Esophagus squamous epithelium (tissue), 5 donors: ENCODE measurements around the gene STIMATE. TPM values are rescaled to one million over a fixed set of nuclear protein-coding genes. Genes with fewer than 3 reads are reported as not detected.
A peak's percentile ranks its signal among the peaks of the same experiment; 100 is the strongest.

Source experiments
- DNase-seq: peaks from one replicate; lab custom pipeline; 2025; lab: John Stamatoyannopoulos, UW
- H3K27ac ChIP-seq, 4 donors: fragments of 200-600 bp; sonication (generic); one replicate each; pipeline ENCODE4 v1.5.1; 2016 to 2019; ENCODE audit warnings: mild to moderate bottlenecking in 1 of 4
- H3K27me3 ChIP-seq, 4 donors: fragments of 200-600 bp; sonication (generic); 1 replicate in 3 of 4; 2 replicates in 1 of 4; pipeline versions ENCODE4 v1.5.1 to v1.6.0; 2017 to 2021; ENCODE audit warnings: antibody characterized with exemption in 1 of 4
- H3K36me3 ChIP-seq, 3 donors: fragments of 200-600 bp; sonication (generic); one replicate each; pipeline ENCODE4 v1.5.1; 2016 to 2019
- H3K4me1 ChIP-seq, 3 donors: fragments of 200-600 bp; sonication (generic); one replicate each; pipeline ENCODE4 v1.5.1; 2017 to 2019
- H3K4me3 ChIP-seq, 4 donors: fragments of 200-600 bp; sonication (generic); 1 replicate in 3 of 4; 2 replicates in 1 of 4; pipeline ENCODE4 v1.5.1; 2016 to 2019; ENCODE audit warnings: mild to moderate bottlenecking in 2 of 4, moderate library complexity in 1 of 4
- H3K9me3 ChIP-seq, 3 donors: fragments of 200-600 bp; sonication (generic); one replicate each; pipeline ENCODE4 v1.5.1; 2016 to 2019
- CTCF ChIP-seq, 6 experiments: fragments of 450-650 bp in 4 of 6; fragments of 200-600 bp in 2 of 6; sonication (generic) in 2 of 6; IDR thresholded peaks; one replicate each; pipeline ENCODE4 v1.5.1; 2016 to 2019; ENCODE audit warnings: antibody characterized with exemption in 6 of 6, mild to moderate bottlenecking in 4 of 6, moderate library complexity in 4 of 6
- POLR2A ChIP-seq, 4 donors: fragments of 450-650 bp; IDR thresholded peaks; one replicate each; pipeline ENCODE4 v1.6.1; 2017; ENCODE audit warnings: antibody characterized with exemption in 4 of 4, mild to moderate bottlenecking in 4 of 4, moderate library complexity in 3 of 4
- WGBS, 2 donors: methylation state at CpG; one replicate each; pipeline ENCODE4 v1.1.5; 2018; 5-methylcytosine and 5-hydroxymethylcytosine counted together
- intact Hi-C: fragments of 100-400 bp; cut with DNase I; formaldehyde crosslinking; loops from one replicate; pipeline ENCODE4 v1.15.0; 2022
- total RNA-seq, 4 donors: library from RNA; depleted of rRNA; stranded (reverse); fragments of >200 nt; gene quantifications; one replicate each; pipeline ENCODE4 v1.1.0, GENCODE V29; 2016
- donor health status: DM: yes; HTN: yes; CAD: no.

Gene STIMATE
- total RNA-seq, 4 donors from 2014 or later = 7.0 to 14.7 (median 12.4) TPM

- WGBS, 2 donors = 34 to 35% methylated on average over 6 of the region's 6 CpGs
- H3K27ac ChIP-seq = peak overlapping the region; percentile 31 to 92 (median 78)
- no peaks in the 10 kb centered on the region for H3K27me3 ChIP-seq
- intact Hi-C loops = no loop called here
- peaks cover 0 to 60% (median 6%) of the 10 kb centered on the region in 3 donors for H3K36me3 ChIP-seq
- H3K9me3 ChIP-seq = no peaks in the 10 kb centered on the region
- DNase-seq = no peak
- H3K4me3 ChIP-seq = no peak overlapping the region
- peaks cover 0 to 67% (median 37%) of the 10 kb centered on the region in 3 donors for H3K4me1 ChIP-seq
- no peak for TF ChIP-seq POLR2A (IDR thresholded peaks at IDR 0.05)
- TF ChIP-seq CTCF (IDR thresholded peaks at IDR 0.05) = no peak
Observed at GRCh38 chr3:52845157-52845556, 52.2 kb downstream of the STIMATE start.

GRCh38 chr3:52844290-52844975, 52.9 kb downstream of the STIMATE start:
- H3K4me3 ChIP-seq = no peak overlapping the region
- no peaks in the 10 kb centered on the region for H3K9me3 ChIP-seq
- TF ChIP-seq CTCF (IDR thresholded peaks at IDR 0.05) (no peak), POLR2A (IDR thresholded peaks at IDR 0.05) (no peak)
- no peaks in the 10 kb centered on the region for H3K27me3 ChIP-seq
- peak overlapping the region; percentile 46 to 92 (median 78) for H3K27ac ChIP-seq
- DNase-seq = no peak
- 76 to 81% methylated on average over 15 to 18 of the region's 18 CpGs for WGBS, 2 donors
- H3K36me3 ChIP-seq = peaks cover 0 to 56% (median under 1%) of the 10 kb centered on the region in 3 donors
- intact Hi-C loops = no loop called here
- H3K4me1 ChIP-seq = peaks cover 0 to 67% (median 37%) of the 10 kb centered on the region in 3 donors

- peaks cover 0 to 56% (median 0%) of the 10 kb centered on the region in 3 donors for H3K36me3 ChIP-seq
- H3K4me3 ChIP-seq = no peak overlapping the region
- intact Hi-C loops = no loop called here
- peaks cover 0 to 64% (median 37%) of the 10 kb centered on the region in 3 donors for H3K4me1 ChIP-seq
- WGBS, 2 donors = 100% methylated on average over 1 of the region's 2 CpGs
- TF ChIP-seq CTCF (IDR thresholded peaks at IDR 0.05) (no peak), POLR2A (IDR thresholded peaks at IDR 0.05) (no peak)
- H3K9me3 ChIP-seq = no peaks in the 10 kb centered on the region
- H3K27me3 ChIP-seq = no peaks in the 10 kb centered on the region
- peak overlapping the region; percentile 46 to 92 (median 78) for H3K27ac ChIP-seq
- DNase-seq = no peak
Observed at GRCh38 chr3:52843881-52844280, 53.5 kb downstream of the STIMATE start.

- Histone ChIP-seq H3K27me3 (no peaks in the 10 kb centered on the region), H3K36me3 (peaks cover 0 to 54% (median 0%) of the 10 kb centered on the region in 3 donors), H3K9me3 (no peaks in the 10 kb centered on the region), H3K4me3 (no peak overlapping the region), H3K27ac (peak overlapping the region; percentile 46 to 92 (median 78)), H3K4me1 (peaks cover 0 to 58% (median 34%) of the 10 kb centered on the region in 3 donors)
- WGBS, 2 donors = 75 to 78% methylated on average over 5 to 13 of the region's 20 CpGs
- no peak for DNase-seq
- intact Hi-C loops = no loop called here
- TF ChIP-seq POLR2A (IDR thresholded peaks at IDR 0.05) = no peak
- TF ChIP-seq CTCF (IDR thresholded peaks at IDR 0.05) = no peak
Observed at GRCh38 chr3:52843108-52843865, 54.1 kb downstream of the STIMATE start.

GRCh38 chr3:52842424-52842823, 54.9 kb downstream of the STIMATE start:
- Histone ChIP-seq H3K9me3 (no peaks in the 10 kb centered on the region), H3K27ac (peak overlapping the region in 3 of 4 donors; percentile 16 to 92 (median 79)), H3K4me1 (peaks cover 0 to 55% (median 33%) of the 10 kb centered on the region in 3 donors), H3K36me3 (peaks cover 0 to 49% (median 0%) of the 10 kb centered on the region in 3 donors), H3K27me3 (no peaks in the 10 kb centered on the region), H3K4me3 (no peak overlapping the region)
- no peak for DNase-seq
- 78 to 88% methylated on average over 4 to 5 of the region's 7 CpGs for WGBS, 2 donors
- TF ChIP-seq CTCF (IDR thresholded peaks at IDR 0.05) (no peak), POLR2A (IDR thresholded peaks at IDR 0.05) (no peak)
- intact Hi-C loops = no loop called here
